ENCODE data around the gene DUSP1.

DUSP1 gene

DNA sequence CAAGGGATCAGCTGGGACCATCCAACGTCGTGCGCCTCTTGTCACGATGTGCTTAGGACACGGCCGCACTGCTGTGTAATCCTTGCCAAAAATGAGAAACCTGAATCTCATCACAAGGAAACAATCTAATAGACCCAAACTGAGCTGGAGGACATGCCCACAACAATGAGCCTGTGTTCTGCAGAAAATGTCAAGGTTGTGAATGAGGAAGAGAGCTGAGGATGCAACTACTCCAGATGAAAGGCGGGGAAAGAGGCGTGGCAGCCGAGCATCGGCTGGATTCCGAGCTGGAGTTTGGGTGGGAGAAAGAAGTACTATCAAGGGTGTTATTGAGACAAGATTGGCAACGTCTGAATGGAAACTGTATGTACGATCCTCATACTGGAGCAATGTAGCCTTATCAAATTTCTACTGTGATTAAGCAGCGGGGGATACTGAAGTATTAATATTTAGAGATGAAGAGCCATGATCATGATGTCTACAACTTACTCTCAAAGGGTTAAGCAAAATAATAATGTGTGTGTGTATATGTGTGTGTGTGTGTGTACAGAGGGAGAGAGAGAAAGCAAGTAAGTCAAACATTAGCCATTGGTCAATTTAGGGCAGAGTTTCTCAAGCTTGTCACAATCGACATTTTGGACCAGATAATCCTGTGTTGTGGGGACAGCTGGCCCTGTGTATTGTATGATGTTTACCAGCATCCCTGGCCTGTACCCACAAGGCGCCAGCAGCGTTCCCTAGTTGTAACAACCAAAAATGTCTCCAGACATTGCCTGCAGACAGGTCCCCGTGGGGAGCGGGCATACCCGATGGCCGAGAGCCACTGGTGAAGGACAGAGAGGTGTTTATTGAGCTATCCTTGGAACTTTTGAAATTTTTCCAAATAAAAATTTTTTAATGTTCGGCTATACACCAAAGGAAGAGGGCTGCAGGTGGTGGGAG, 46.5 kb downstream of the DUSP1 start:
- TF ChIP-seq ZNF384 (IDR thresholded peaks at IDR 0.05) (no peak), ELF4 (IDR thresholded peaks at IDR 0.05) (no peak), BHLHE40 (IDR thresholded peaks at IDR 0.05; ENCODE audit: borderline replicate concordance) (no peak), FOXK2 (IDR thresholded peaks at IDR 0.05) (no peak), FOXA1 (IDR thresholded peaks at IDR 0.05) (no peak), NFRKB (IDR thresholded peaks at IDR 0.05) (no peak), HDGF (IDR thresholded peaks at IDR 0.05; ENCODE audit: borderline replicate concordance) (no peak), L3MBTL2 (conservative IDR thresholded peaks at IDR 0.05) (no peak), CTBP1 (IDR thresholded peaks at IDR 0.05; ENCODE audit: borderline replicate concordance) (no peak), SP1 (IDR thresholded peaks at IDR 0.05) (no peak), ARNT (IDR thresholded peaks at IDR 0.05) (no peak), FOXM1 (IDR thresholded peaks at IDR 0.05; ENCODE audit: borderline replicate concordance) (no peak)
- TF ChIP-seq, protein P1, sequence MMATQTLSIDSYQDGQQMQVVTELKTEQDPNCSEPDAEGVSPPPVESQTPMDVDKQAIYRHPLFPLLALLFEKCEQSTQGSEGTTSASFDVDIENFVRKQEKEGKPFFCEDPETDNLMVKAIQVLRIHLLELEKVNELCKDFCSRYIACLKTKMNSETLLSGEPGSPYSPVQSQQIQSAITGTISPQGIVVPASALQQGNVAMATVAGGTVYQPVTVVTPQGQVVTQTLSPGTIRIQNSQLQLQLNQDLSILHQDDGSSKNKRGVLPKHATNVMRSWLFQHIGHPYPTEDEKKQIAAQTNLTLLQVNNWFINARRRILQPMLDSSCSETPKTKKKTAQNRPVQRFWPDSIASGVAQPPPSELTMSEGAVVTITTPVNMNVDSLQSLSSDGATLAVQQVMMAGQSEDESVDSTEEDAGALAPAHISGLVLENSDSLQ (IDR thresholded peaks at IDR 0.05): no peak
- ChIA-PET POLR2A (interaction anchor here (3.8 kb wide), 1 partner anchor 46 kb away, joined by 28 read pairs; the partner anchor contains the start of gene DUSP1), CTCF (interaction anchor here (0.9 to 1.4 kb wide), 4 partner anchors 8 to 209 kb away, joined by 3 to 7 read pairs (median 4); no protein-coding TSS in a partner anchor)
- DNase-seq (ENCODE audit: extremely low spot score): no peak

DNA sequence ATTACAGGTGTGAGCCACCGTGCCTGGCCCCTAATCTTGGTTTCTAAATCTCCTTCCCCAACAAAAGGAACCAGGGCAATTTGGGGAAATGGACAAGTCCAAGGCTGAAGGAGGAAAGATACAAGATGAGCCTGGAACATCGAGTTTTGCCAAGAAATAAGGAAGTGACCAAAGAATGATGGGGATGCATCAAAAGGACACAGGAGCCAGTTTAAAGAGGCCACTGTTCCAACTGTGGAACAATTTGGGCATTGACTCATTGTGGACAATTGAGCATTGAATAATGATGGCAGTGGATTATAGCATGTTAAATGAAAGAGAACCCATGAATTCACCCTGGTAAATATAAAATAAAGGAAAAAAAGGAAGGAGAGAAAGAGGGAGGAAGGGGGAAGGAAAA, 47.5 kb downstream of the DUSP1 start:
- DNase-seq (ENCODE audit: extremely low spot score): no peak
- TF ChIP-seq TARDBP (IDR thresholded peaks at IDR 0.05): no peak
- TF ChIP-seq BHLHE40 (IDR thresholded peaks at IDR 0.05; ENCODE audit: borderline replicate concordance): no peak
- CTCF ChIA-PET: interaction anchor here (0.9 to 1.2 kb wide), 3 partner anchors 9 to 210 kb away, joined by 3 to 4 read pairs (median 3); no protein-coding TSS in a partner anchor
- POLR2A ChIA-PET: interaction anchor here (0.9 to 3.8 kb wide), 2 partner anchors 42 to 47 kb away, joined by 4 to 28 read pairs; partner anchors contain the start of gene DUSP1

DNA sequence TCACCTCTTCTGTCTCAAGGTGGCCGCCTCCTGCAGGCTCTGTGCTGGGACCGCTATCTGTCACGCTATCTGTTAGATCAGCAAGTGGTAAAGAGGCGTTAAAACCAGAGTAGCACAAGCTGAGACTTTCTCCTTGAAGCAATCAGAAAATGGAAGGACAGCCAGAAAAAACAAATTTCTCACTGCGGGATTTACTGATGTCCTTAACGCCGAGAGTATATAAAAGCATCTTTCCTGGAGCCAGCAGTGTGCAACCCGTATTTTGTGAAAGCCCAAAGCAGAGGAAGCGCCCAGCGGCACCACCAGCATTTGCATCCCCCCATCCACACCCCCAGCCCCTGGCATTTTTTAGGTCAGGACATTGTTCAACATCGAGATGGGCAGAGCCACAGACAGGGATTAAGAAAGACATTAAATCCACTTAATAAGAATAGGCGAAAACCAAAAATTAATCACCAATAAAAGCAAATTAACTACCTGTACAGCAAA, 48.6 kb downstream of the DUSP1 start:
- ChIA-PET POLR2A (interaction anchor here (3.8 kb wide), 1 partner anchor 48 kb away, joined by 28 read pairs; the partner anchor contains the start of gene DUSP1), CTCF (interaction anchor here (0.6 to 1.0 kb wide), 2 partner anchors 48 to 236 kb away, joined by 3 read pairs; partner anchors contain the start of gene DUSP1)
- no peak for TF ChIP-seq ELF4 (IDR thresholded peaks at IDR 0.05)
- no peak for TF ChIP-seq FOXM1 (IDR thresholded peaks at IDR 0.05; ENCODE audit: borderline replicate concordance)
- no peak for TF ChIP-seq BHLHE40 (IDR thresholded peaks at IDR 0.05; ENCODE audit: borderline replicate concordance)
- TF ChIP-seq HDGF (IDR thresholded peaks at IDR 0.05; ENCODE audit: borderline replicate concordance): no peak
- TF ChIP-seq FOXA1 (IDR thresholded peaks at IDR 0.05): no peak
- TF ChIP-seq, protein P1 (IDR thresholded peaks at IDR 0.05): no peak
- TF ChIP-seq ARNT (IDR thresholded peaks at IDR 0.05): no peak
- TF ChIP-seq L3MBTL2 (conservative IDR thresholded peaks at IDR 0.05): no peak
- TF ChIP-seq TARDBP (IDR thresholded peaks at IDR 0.05): no peak
- TF ChIP-seq LEF1 (IDR thresholded peaks at IDR 0.05; ENCODE audit: borderline replicate concordance): no peak
- TF ChIP-seq SP1 (IDR thresholded peaks at IDR 0.05): no peak
- TF ChIP-seq NFRKB (IDR thresholded peaks at IDR 0.05): no peak
- no peak for TF ChIP-seq CTBP1 (IDR thresholded peaks at IDR 0.05; ENCODE audit: borderline replicate concordance)
- TF ChIP-seq SUZ12 (IDR thresholded peaks at IDR 0.05): no peak
- no peak for TF ChIP-seq ZNF384 (IDR thresholded peaks at IDR 0.05)
- TF ChIP-seq FOXK2 (IDR thresholded peaks at IDR 0.05): no peak
- DNase-seq (ENCODE audit: extremely low spot score): no peak

DNA sequence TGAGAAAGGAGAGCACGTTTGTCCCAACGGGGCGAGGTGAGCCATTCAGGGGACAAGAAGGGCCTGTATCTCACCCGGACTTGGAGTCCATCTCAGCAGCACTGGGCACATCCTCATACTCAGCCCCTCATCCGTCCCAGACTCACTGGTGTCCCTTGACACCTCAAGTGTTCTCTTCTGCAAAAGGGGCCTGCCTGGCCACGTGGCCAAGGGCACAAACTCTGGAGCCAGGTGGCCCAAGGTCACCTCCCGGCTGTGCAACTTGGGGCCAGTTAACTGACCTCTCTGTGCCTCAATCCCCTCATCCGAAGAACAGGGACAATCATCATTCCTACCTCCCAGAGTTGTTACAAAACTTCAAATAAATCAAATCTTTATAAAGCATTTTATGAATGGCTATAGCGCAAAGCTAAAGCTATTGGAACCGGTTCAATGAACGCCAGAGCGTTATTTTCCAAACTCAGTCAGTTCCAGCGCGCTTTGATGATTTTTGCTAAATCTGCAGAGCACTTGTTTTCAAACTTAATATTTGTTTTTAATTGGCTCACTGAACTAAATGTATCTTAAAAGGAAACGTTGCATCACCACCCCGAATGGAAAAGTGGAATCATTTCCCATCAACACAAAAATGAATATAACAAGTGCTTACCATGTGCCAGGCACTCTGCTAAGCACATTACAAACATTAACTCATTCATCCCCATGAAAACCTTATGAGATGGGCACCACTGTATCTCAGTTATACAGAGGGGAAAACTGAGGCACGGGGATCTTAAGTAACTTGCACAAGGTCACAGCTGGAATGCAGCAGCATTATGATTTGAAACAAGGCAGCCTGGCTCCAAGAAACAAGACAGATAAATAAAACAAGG, 49.3 kb downstream of the DUSP1 start:
- no peak for DNase-seq (ENCODE audit: extremely low spot score)
- TF ChIP-seq ELF4 (IDR thresholded peaks at IDR 0.05): no peak
- no peak for TF ChIP-seq FOXA1 (IDR thresholded peaks at IDR 0.05)
- TF ChIP-seq SP1 (IDR thresholded peaks at IDR 0.05): no peak
- no peak for TF ChIP-seq BHLHE40 (IDR thresholded peaks at IDR 0.05; ENCODE audit: borderline replicate concordance)
- no peak for TF ChIP-seq NFRKB (IDR thresholded peaks at IDR 0.05)
- TF ChIP-seq FOXK2 (IDR thresholded peaks at IDR 0.05): no peak
- TF ChIP-seq ZNF384 (IDR thresholded peaks at IDR 0.05): no peak
- TF ChIP-seq TARDBP (IDR thresholded peaks at IDR 0.05): no peak
- no peak for TF ChIP-seq SUZ12 (IDR thresholded peaks at IDR 0.05)
- no peak for TF ChIP-seq L3MBTL2 (conservative IDR thresholded peaks at IDR 0.05)
- no peak for TF ChIP-seq ARNT (IDR thresholded peaks at IDR 0.05)
- TF ChIP-seq HDGF (IDR thresholded peaks at IDR 0.05; ENCODE audit: borderline replicate concordance): no peak
- no peak for TF ChIP-seq LEF1 (IDR thresholded peaks at IDR 0.05; ENCODE audit: borderline replicate concordance)
- CTCF ChIA-PET: interaction anchor here (1.0 kb wide), 1 partner anchor 49 kb away, joined by 3 read pairs; the partner anchor contains the start of gene DUSP1
- POLR2A ChIA-PET: interaction anchor here (3.8 kb wide), 1 partner anchor 48 kb away, joined by 28 read pairs; the partner anchor contains the start of gene DUSP1

DNA sequence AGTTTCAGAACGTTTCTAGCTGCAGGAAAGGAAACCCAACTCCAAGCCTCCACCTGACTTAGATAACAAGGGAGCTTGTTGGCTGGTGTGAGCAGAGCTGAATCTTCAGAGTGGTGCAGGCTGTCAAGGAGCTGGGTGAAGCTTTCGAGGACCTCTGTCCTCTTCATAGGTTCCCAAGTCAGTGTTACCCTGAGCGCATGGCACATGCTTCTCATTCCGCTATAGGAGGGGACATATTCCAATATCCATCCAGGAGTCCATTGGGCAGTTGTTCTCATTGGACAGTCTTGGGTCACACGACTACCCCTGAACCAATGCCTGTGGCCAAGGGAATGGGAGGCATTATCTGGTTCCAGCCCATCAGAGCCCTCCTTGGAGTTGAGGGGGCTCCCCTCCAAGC, 50.3 kb downstream of the DUSP1 start:
- CTCF ChIA-PET: interaction anchor here (0.6 to 1.0 kb wide), 3 partner anchors 52 to 574 kb away, joined by 3 to 4 read pairs (median 4); no protein-coding TSS in a partner anchor
- no peak for DNase-seq (ENCODE audit: extremely low spot score)
- POLR2A ChIA-PET: interaction anchor here (2.2 kb wide), 1 partner anchor 50 kb away, joined by 12 read pairs; the partner anchor contains the start of gene DUSP1
- TF ChIP-seq L3MBTL2 (conservative IDR thresholded peaks at IDR 0.05) (0 out of 2 replicates have a peak, but pooled peaks have one; percentile 24), TARDBP (IDR thresholded peaks at IDR 0.05) (no peak), FOXK2 (IDR thresholded peaks at IDR 0.05) (no peak), ELF4 (IDR thresholded peaks at IDR 0.05) (no peak), CTBP1 (IDR thresholded peaks at IDR 0.05; ENCODE audit: borderline replicate concordance) (no peak)

All from HEK293T (cell line).